ENCODE results near the gene WASF2.

Gene WASF2

GRCh38 chr1:27413004-27413403 lies 77.0 kb downstream of the WASF2 start:
- no peak for DNase-seq (ENCODE audit: low read depth in 1 of 2, low spot score in 1 of 2)
- H3K4me3 ChIP-seq (replicated peaks; ENCODE audit: insufficient read depth, low read length): no peak overlapping the region
- TF ChIP-seq CTCF (IDR thresholded peaks at IDR 0.05; ENCODE audit: insufficient read depth, low read length): no peak
- TF ChIP-seq, protein P1, sequence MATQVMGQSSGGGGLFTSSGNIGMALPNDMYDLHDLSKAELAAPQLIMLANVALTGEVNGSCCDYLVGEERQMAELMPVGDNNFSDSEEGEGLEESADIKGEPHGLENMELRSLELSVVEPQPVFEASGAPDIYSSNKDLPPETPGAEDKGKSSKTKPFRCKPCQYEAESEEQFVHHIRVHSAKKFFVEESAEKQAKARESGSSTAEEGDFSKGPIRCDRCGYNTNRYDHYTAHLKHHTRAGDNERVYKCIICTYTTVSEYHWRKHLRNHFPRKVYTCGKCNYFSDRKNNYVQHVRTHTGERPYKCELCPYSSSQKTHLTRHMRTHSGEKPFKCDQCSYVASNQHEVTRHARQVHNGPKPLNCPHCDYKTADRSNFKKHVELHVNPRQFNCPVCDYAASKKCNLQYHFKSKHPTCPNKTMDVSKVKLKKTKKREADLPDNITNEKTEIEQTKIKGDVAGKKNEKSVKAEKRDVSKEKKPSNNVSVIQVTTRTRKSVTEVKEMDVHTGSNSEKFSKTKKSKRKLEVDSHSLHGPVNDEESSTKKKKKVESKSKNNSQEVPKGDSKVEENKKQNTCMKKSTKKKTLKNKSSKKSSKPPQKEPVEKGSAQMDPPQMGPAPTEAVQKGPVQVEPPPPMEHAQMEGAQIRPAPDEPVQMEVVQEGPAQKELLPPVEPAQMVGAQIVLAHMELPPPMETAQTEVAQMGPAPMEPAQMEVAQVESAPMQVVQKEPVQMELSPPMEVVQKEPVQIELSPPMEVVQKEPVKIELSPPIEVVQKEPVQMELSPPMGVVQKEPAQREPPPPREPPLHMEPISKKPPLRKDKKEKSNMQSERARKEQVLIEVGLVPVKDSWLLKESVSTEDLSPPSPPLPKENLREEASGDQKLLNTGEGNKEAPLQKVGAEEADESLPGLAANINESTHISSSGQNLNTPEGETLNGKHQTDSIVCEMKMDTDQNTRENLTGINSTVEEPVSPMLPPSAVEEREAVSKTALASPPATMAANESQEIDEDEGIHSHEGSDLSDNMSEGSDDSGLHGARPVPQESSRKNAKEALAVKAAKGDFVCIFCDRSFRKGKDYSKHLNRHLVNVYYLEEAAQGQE (IDR thresholded peaks at IDR 0.05; ENCODE audit: insufficient replicate concordance, low read depth): no peak
- TF ChIP-seq POLR2AphosphoS5 (IDR thresholded peaks at IDR 0.05; ENCODE audit: low read depth): no peak
- no peak for TF ChIP-seq SPI1 (IDR thresholded peaks at IDR 0.05; ENCODE audit: borderline replicate concordance, low read depth)
- TF ChIP-seq GABPA (IDR thresholded peaks at IDR 0.05; ENCODE audit: low read depth): no peak
- H3K27me3 ChIP-seq (ENCODE audit: insufficient read depth, poor library complexity, severe bottlenecking): no peaks in the 10 kb centered on the region
- no peak overlapping the region for H3K27ac ChIP-seq (replicated peaks)

DNA sequence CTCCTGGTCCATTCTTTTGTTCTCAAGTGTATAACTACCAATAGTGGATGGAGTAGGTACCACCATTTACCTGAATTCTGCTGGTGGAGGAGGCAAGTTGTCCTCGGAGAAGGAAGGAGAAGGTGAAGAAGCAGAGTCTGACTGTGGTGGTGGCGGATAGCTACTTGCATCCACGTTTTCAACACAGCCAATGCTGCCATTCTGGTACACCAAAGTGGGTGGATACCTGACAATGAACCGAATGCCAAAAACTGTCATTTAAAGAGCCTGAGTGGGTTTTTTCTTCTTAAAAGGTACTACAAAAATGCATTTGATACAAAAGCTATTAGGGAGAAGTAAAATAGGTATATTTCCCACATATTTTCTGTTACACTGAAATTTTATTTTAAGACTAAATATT lies 77.5 kb downstream of the WASF2 start:
- DNase-seq (ENCODE audit: low read depth in 1 of 2, low spot score in 1 of 2): no peak
- TF ChIP-seq SPI1 (IDR thresholded peaks at IDR 0.05; ENCODE audit: borderline replicate concordance, low read depth) (no peak), GABPA (IDR thresholded peaks at IDR 0.05; ENCODE audit: low read depth) (no peak), POLR2AphosphoS5 (IDR thresholded peaks at IDR 0.05; ENCODE audit: low read depth) (no peak), CTCF (IDR thresholded peaks at IDR 0.05; ENCODE audit: insufficient read depth, low read length) (no peak)
- TF ChIP-seq, protein P1 (IDR thresholded peaks at IDR 0.05; ENCODE audit: insufficient replicate concordance, low read depth): no peak

GRCh38 chr1:27410709-27411108 lies 79.3 kb downstream of the WASF2 start:
- no peak overlapping the region for H3K27ac ChIP-seq (replicated peaks)
- TF ChIP-seq GABPA (IDR thresholded peaks at IDR 0.05; ENCODE audit: low read depth) (no peak), POLR2AphosphoS5 (IDR thresholded peaks at IDR 0.05; ENCODE audit: low read depth) (no peak), SPI1 (IDR thresholded peaks at IDR 0.05; ENCODE audit: borderline replicate concordance, low read depth) (no peak), CTCF (IDR thresholded peaks at IDR 0.05; ENCODE audit: insufficient read depth, low read length) (no peak)
- TF ChIP-seq, protein P1 (IDR thresholded peaks at IDR 0.05; ENCODE audit: insufficient replicate concordance, low read depth): no peak
- no peak for DNase-seq (ENCODE audit: low read depth in 1 of 2, low spot score in 1 of 2)
- no peak overlapping the region for H3K4me3 ChIP-seq (replicated peaks; ENCODE audit: insufficient read depth, low read length)
- no peaks in the 10 kb centered on the region for H3K27me3 ChIP-seq (ENCODE audit: insufficient read depth, poor library complexity, severe bottlenecking)

More for the DNA sequence above, 77.5 kb downstream of the WASF2 start:
- no peak overlapping the region for H3K4me3 ChIP-seq (replicated peaks; ENCODE audit: insufficient read depth, low read length)
- H3K27me3 ChIP-seq (ENCODE audit: insufficient read depth, poor library complexity, severe bottlenecking): no peaks in the 10 kb centered on the region
- H3K27ac ChIP-seq (replicated peaks): no peak overlapping the region
